WTC11 (cell line): ENCODE results near the gene DLL4. TPM values are rescaled to one million over a fixed set of nuclear protein-coding genes. Genes with fewer than 3 reads are reported as not detected.

Experiments
- ATAC-seq: fragments of 200-7000 bp; cut with Tn5 transposase; 2 replicates; pipeline ENCODE4 v1.10.0; 2021; ENCODE audit warnings: mild to moderate bottlenecking, moderate library complexity
- CTCF ChIA-PET: fragments of 300-600 bp; sonication (Branson Sonifier 250); formaldehyde crosslinking; loops from one replicate; lab custom pipeline; 2021; ENCODE audit warnings: antibody characterized with exemption; lab: Charles Lee
- POLR2A ChIA-PET: fragments of 350-600 bp; sonication (Branson Sonifier 250); formaldehyde crosslinking; loops from one replicate; lab custom pipeline; 2021; ENCODE audit warnings: antibody characterized with exemption; lab: Charles Lee
- DNase-seq: peaks from one replicate; pipeline ENCODE4 v3.0.0; 2021; ENCODE audit warnings: low spot score
- H3K27ac Mint-ChIP-seq: 2 replicates; pipeline ENCODE4 v1.8.0; 2021; ENCODE audit warnings: mixed read lengths
- H3K27me3 Mint-ChIP-seq: 2 replicates; pipeline ENCODE4 v1.8.0; 2021; ENCODE audit warnings: low read depth, mild to moderate bottlenecking, moderate library complexity, mixed read lengths
- H3K36me3 Mint-ChIP-seq: 2 replicates; pipeline ENCODE4 v1.8.0; 2021; ENCODE audit warnings: mixed read lengths
- H3K4me1 Mint-ChIP-seq: 2 replicates; pipeline ENCODE4 v1.8.0; 2022; ENCODE audit warnings: mixed read lengths
- H3K4me3 Mint-ChIP-seq: 2 replicates; pipeline ENCODE4 v1.8.0; 2021; ENCODE audit warnings: mild to moderate bottlenecking, moderate library complexity, mixed read lengths
- H3K9me3 Mint-ChIP-seq: 2 replicates; pipeline ENCODE4 v1.8.0; 2021; ENCODE audit warnings: mixed read lengths
- ATF1 ChIP-seq: sonication (generic); formaldehyde crosslinking; IDR thresholded peaks from 2 replicates; pipeline ENCODE4 v1.8.1; 2023; ENCODE audit warnings: mild to moderate bottlenecking, moderate library complexity, missing genetic modification reagents
- CREM ChIP-seq: sonication (generic); formaldehyde crosslinking; IDR thresholded peaks from 2 replicates; pipeline ENCODE4 v1.8.1; 2022; ENCODE audit warnings: mild to moderate bottlenecking, missing genetic modification reagents, moderate library complexity
- E2F4 ChIP-seq: sonication (generic); formaldehyde crosslinking; IDR thresholded peaks from 2 replicates; pipeline ENCODE4 v1.8.1; 2022; ENCODE audit warnings: low read depth, mild to moderate bottlenecking, moderate library complexity, missing genetic modification reagents, borderline replicate concordance
- ESRRA ChIP-seq: sonication (generic); formaldehyde crosslinking; IDR thresholded peaks from 2 replicates; pipeline ENCODE4 v1.8.1; 2022; ENCODE audit warnings: mild to moderate bottlenecking, missing genetic modification reagents, borderline replicate concordance
- HMGXB4 ChIP-seq: sonication (generic); formaldehyde crosslinking; IDR thresholded peaks from 2 replicates; pipeline ENCODE4 v1.8.1; 2023; ENCODE audit warnings: mild to moderate bottlenecking, moderate library complexity, missing genetic modification reagents
- IRF2 ChIP-seq: sonication (generic); formaldehyde crosslinking; IDR thresholded peaks from 2 replicates; pipeline ENCODE4 v1.8.0; 2022; ENCODE audit warnings: low read depth, missing genetic modification reagents, borderline replicate concordance
- JUN ChIP-seq: sonication (generic); formaldehyde crosslinking; IDR thresholded peaks from 2 replicates; pipeline ENCODE4 v1.8.0; 2023; ENCODE audit warnings: mild to moderate bottlenecking, missing genetic modification reagents
- KAT7 ChIP-seq: sonication (generic); formaldehyde crosslinking; IDR thresholded peaks from 2 replicates; pipeline ENCODE4 v1.8.1; 2023; ENCODE audit warnings: missing genetic modification reagents, mild to moderate bottlenecking, borderline replicate concordance
- NFE2L1 ChIP-seq: sonication (generic); formaldehyde crosslinking; IDR thresholded peaks from 2 replicates; pipeline ENCODE4 v1.8.1; 2023; ENCODE audit warnings: missing genetic modification reagents
- NFYB ChIP-seq: sonication (generic); formaldehyde crosslinking; conservative IDR thresholded peaks from 2 replicates; pipeline ENCODE4 v1.8.0; 2022; ENCODE audit warnings: low read depth, missing genetic modification reagents
- RORB ChIP-seq: fragments of 250-450 bp; sonication (Bioruptor Pico); IDR thresholded peaks from 2 replicates; pipeline ENCODE4 v1.9.0; 2021; ENCODE audit warnings: mild to moderate bottlenecking
- SOX15 ChIP-seq: fragments of 250-450 bp; sonication (Bioruptor Pico); IDR thresholded peaks from 2 replicates; pipeline ENCODE4 v1.9.0; 2021; ENCODE audit warnings: mild to moderate bottlenecking
- TP53 ChIP-seq: sonication (generic); formaldehyde crosslinking; IDR thresholded peaks from 2 replicates; pipeline ENCODE4 v1.8.1; 2023; ENCODE audit warnings: mild to moderate bottlenecking, missing genetic modification reagents
- ZNF138 ChIP-seq: sonication (generic); formaldehyde crosslinking; conservative IDR thresholded peaks from 2 replicates; pipeline ENCODE4 v1.8.1; 2022; ENCODE audit warnings: mild to moderate bottlenecking, moderate library complexity, missing genetic modification reagents
- ZNF263 ChIP-seq: sonication (generic); formaldehyde crosslinking; IDR thresholded peaks from 2 replicates; pipeline ENCODE4 v1.8.1; 2022; ENCODE audit warnings: low read depth, mild to moderate bottlenecking, moderate library complexity, missing genetic modification reagents
- ZNF281 ChIP-seq: sonication (generic); formaldehyde crosslinking; IDR thresholded peaks from 2 replicates; pipeline ENCODE4 v1.8.0; 2023; ENCODE audit warnings: mild to moderate bottlenecking, missing genetic modification reagents
- ZNF396 ChIP-seq: fragments of 250-450 bp; sonication (Bioruptor Pico); IDR thresholded peaks from 2 replicates; pipeline ENCODE4 v1.8.0; 2021; ENCODE audit warnings: mild to moderate bottlenecking, moderate library complexity, borderline replicate concordance
- ZNF416 ChIP-seq: fragments of 250-450 bp; sonication (Bioruptor Pico); IDR thresholded peaks from 2 replicates; pipeline ENCODE4 v1.9.0; 2021; ENCODE audit warnings: mild to moderate bottlenecking, inconsistent platforms
- ZNF425 ChIP-seq: fragments of 250-450 bp; sonication (Bioruptor Pico); conservative IDR thresholded peaks from 2 replicates; pipeline ENCODE4 v1.9.0; 2021; ENCODE audit warnings: mild to moderate bottlenecking
- ZNF512 ChIP-seq: sonication (generic); formaldehyde crosslinking; IDR thresholded peaks from 2 replicates; pipeline ENCODE4 v1.8.1; 2022; ENCODE audit warnings: missing genetic modification reagents, borderline replicate concordance
- ZNF532 ChIP-seq: fragments of 250-450 bp; sonication (Bioruptor Pico); IDR thresholded peaks from 2 replicates; pipeline ENCODE4 v1.9.0; 2021; ENCODE audit warnings: mild to moderate bottlenecking, borderline replicate concordance
- ZNF671 ChIP-seq: fragments of 250-450 bp; sonication (Bioruptor Pico); IDR thresholded peaks from 2 replicates; pipeline ENCODE4 v1.8.0; 2021; ENCODE audit warnings: mild to moderate bottlenecking
- total RNA-seq: library from RNA; stranded (reverse); gene quantifications from 3 replicates; pipeline ENCODE4 v1.2.3, GENCODE V29; 2021

The DLL4 gene
- total RNA-seq, 1 experiment from 2014 or later = 0.94 TPM

- ChIA-PET CTCF (interaction anchor here (1.0 to 9.6 kb wide), 9 partner anchors 11 to 94 kb away, joined by 3 to 99 read pairs (median 4); partner anchors contain the start of gene VPS18), POLR2A (interaction anchor here (0.6 to 4.6 kb wide), 14 partner anchors 11 to 596 kb away, joined by 3 to 80 read pairs (median 6); partner anchors contain the start of genes DLL4, NUSAP1, OIP5 and SPINT1)
- DNase-seq = no peak
- H3K9me3 Mint-ChIP-seq = no peaks in the 10 kb centered on the region
- no peaks in the 10 kb centered on the region for H3K27me3 Mint-ChIP-seq
- H3K4me1 Mint-ChIP-seq = peaks cover 39% of the 10 kb centered on the region
- H3K4me3 Mint-ChIP-seq = peak overlapping the region; percentile 83
- peak; percentile 49 for ATAC-seq
- peaks cover 10% of the 10 kb centered on the region for H3K36me3 Mint-ChIP-seq
- peak overlapping the region; percentile 98 for H3K27ac Mint-ChIP-seq
- TF ChIP-seq ZNF532 (CRISPR knock-in tag) (peak; percentile 44; the same call in 1 of the 2 replicates), NFYB (CRISPR knock-in tag) (no peak), ZNF671 (CRISPR knock-in tag) (no peak), CREM (CRISPR knock-in tag) (no peak), ZNF396 (CRISPR knock-in tag) (no peak), ZNF138 (CRISPR knock-in tag) (no peak), RORB (CRISPR knock-in tag) (no peak), ZNF512 (CRISPR knock-in tag) (no peak), ZNF281 (no peak), IRF2 (peak; percentile 71; the same call in 1 of the 2 replicates), JUN (CRISPR knock-in tag) (no peak), HMGXB4 (CRISPR knock-in tag) (0 out of 2 replicates have a peak, but pooled peaks have one; percentile 25), ZNF425 (CRISPR knock-in tag) (no peak), ZNF263 (CRISPR knock-in tag) (0 out of 2 replicates have a peak, but pooled peaks have one; percentile 20), E2F4 (CRISPR knock-in tag) (no peak), TP53 (no peak), SOX15 (CRISPR knock-in tag) (no peak), ESRRA (CRISPR knock-in tag) (no peak), KAT7 (CRISPR knock-in tag) (no peak), NFE2L1 (CRISPR knock-in tag) (no peak), ATF1 (CRISPR knock-in tag) (no peak), ZNF416 (CRISPR knock-in tag) (0 out of 2 replicates have a peak, but pooled peaks have one; percentile 21)
These were observed 23.3 kb downstream of the DLL4 start for GRCh38 chr15:40952301-40952900.
